ENCODE data around the gene FNDC3B. TPM values are rescaled to one million over a fixed set of nuclear protein-coding genes. Genes with fewer than 3 reads are reported as not detected.
"Not testable (repeated sequence)": the region's sequence is repeated elsewhere in the genome, so short reads cannot be mapped to it uniquely, and the experiment has no call there.

The FNDC3B gene
- total RNA-seq, 2 experiments from 2014 or later = 9.2 to 13.5 TPM

DNA sequence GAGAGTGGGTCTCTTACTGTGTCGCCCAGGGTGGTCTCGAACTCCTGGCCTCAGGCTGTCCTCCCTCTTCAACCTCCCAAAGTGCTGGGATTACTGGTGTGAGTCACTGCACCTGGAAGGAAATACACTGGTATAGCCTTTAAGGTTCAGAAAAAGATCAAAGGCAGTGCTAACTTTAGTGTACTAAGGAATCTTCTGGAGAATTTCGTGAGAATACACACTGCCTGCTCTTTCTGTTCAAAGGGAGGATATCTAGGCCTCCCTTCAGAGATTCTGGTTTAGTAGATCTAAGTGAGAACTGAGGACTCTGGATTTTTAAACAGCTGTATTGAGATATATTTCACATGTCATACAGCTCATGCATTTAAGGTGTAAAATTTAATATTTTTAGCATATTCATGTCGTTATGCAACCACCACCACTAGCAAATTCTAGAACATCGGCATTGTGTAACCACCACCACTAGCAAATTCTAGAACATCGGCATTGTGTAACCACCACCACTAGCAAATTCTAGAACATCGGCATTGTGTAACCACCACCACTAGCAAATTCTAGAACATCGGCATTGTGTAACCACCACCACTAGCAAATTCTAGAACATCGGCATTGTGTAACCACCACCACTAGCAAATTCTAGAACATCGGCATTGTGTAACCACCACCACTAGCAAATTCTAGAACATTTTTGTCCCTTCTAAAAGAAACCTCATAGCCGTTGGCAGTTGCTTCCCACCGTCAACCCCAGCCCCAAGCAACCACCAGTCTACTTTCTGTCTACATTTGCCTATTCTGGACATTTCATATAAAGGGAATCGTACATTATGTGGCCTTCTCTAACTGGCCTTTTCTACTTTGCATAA lies 54.4 kb downstream of the FNDC3B start:
- H3K4me1 Mint-ChIP-seq (ENCODE audit: low read depth) = peaks cover 41% of the 10 kb centered on the region
- DNase-seq; intact Hi-C loops (cut with micrococcal nuclease); H3K9me3 Mint-ChIP-seq; CTCF ChIA-PET; H3K27me3 Mint-ChIP-seq (ENCODE audit: low read depth); H3K4me3 Mint-ChIP-seq; H3K36me3 Mint-ChIP-seq (ENCODE audit: low read depth); H3K27ac Mint-ChIP-seq: not testable (repeated sequence)

DNA sequence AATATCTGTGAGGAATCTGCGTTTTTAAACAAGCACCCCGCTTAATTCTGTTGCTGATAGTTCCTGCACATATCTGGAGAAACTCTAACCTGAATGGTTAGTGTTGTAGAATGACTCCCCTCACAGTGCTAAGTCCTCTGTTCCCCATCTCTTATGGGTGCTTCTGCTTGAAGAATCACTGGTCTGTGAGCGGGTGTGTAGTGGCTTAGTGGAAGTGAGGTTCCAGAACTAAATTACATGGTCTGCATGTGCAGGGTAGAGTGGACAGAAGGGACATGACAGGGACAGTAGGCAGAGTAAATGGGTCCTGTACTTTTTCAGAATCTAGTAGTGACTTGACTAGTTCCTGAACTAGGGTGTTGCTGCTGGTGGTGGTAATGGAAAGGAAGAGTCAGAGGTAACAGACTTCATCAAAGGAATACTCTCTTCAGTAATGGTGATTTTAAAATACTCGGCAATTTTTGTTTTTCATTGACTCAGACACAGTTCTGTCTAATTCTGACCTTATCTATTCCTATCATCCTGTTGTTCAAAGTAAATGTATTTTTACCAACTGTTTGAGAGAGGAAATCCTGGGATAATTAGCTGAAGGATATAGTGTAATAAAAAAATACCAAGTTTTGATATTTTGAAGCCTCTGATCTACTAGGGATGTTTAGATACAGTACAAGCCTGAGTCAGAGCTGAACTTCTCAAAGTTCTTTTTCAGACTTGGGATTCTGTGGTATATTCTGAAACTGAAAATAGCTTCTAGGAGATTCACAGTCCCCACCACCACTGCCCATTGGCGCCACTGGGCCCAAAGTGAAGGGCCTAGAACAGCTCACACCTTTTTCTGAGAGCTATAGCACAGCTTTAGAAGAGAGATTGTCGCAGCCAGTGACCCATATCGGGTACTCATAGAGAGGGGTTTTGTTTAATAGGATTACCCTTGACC lies 55.5 kb downstream of the FNDC3B start:
- no peaks in the 10 kb centered on the region for H3K36me3 Mint-ChIP-seq (ENCODE audit: low read depth)
- H3K9me3 Mint-ChIP-seq = no peaks in the 10 kb centered on the region
- peak; percentile 23 for DNase-seq
- no peak overlapping the region for H3K27ac Mint-ChIP-seq
- H3K4me3 Mint-ChIP-seq = no peak overlapping the region
- no peaks in the 10 kb centered on the region for H3K27me3 Mint-ChIP-seq (ENCODE audit: low read depth)
- intact Hi-C loops (cut with micrococcal nuclease) = loop anchor here (1.0 kb wide), 1 partner anchor 12 kb away; no protein-coding TSS in a partner anchor
- H3K4me1 Mint-ChIP-seq (ENCODE audit: low read depth) = peaks cover 51% of the 10 kb centered on the region
- CTCF ChIA-PET = interaction anchor here (0.7 kb wide), 1 partner anchor 13 kb away, joined by 3 read pairs; no protein-coding TSS in a partner anchor

GRCh38 chr3:172096881-172097420 lies 57.6 kb downstream of the FNDC3B start:
- Mint-ChIP-seq H3K9me3 (no peaks in the 10 kb centered on the region), H3K4me1 (ENCODE audit: low read depth) (peaks cover 53% of the 10 kb centered on the region), H3K27me3 (ENCODE audit: low read depth) (no peaks in the 10 kb centered on the region), H3K27ac (no peak overlapping the region), H3K4me3 (no peak overlapping the region), H3K36me3 (ENCODE audit: low read depth) (no peaks in the 10 kb centered on the region)
- intact Hi-C loops (cut with micrococcal nuclease) = no loop called here
- DNase-seq = no peak
- CTCF ChIA-PET = no interaction called here

- CTCF ChIA-PET = no interaction called here
- Mint-ChIP-seq H3K4me3 (no peak overlapping the region), H3K27me3 (ENCODE audit: low read depth) (no peaks in the 10 kb centered on the region), H3K4me1 (ENCODE audit: low read depth) (peaks cover 59% of the 10 kb centered on the region), H3K27ac (no peak overlapping the region), H3K9me3 (no peaks in the 10 kb centered on the region), H3K36me3 (ENCODE audit: low read depth) (no peaks in the 10 kb centered on the region)
- DNase-seq = no peak
- intact Hi-C loops (cut with micrococcal nuclease) = no loop called here
These were observed 58.2 kb downstream of the FNDC3B start for GRCh38 chr3:172097585-172097984.

GRCh38 chr3:172098698-172099494 lies 59.5 kb downstream of the FNDC3B start:
- no peak for DNase-seq
- CTCF ChIA-PET = no interaction called here
- intact Hi-C loops (cut with micrococcal nuclease) = no loop called here
- Mint-ChIP-seq H3K4me3 (no peak overlapping the region), H3K27me3 (ENCODE audit: low read depth) (no peaks in the 10 kb centered on the region), H3K4me1 (ENCODE audit: low read depth) (peaks cover 69% of the 10 kb centered on the region), H3K27ac (no peak overlapping the region), H3K9me3 (no peaks in the 10 kb centered on the region), H3K36me3 (ENCODE audit: low read depth) (no peaks in the 10 kb centered on the region)

DNA sequence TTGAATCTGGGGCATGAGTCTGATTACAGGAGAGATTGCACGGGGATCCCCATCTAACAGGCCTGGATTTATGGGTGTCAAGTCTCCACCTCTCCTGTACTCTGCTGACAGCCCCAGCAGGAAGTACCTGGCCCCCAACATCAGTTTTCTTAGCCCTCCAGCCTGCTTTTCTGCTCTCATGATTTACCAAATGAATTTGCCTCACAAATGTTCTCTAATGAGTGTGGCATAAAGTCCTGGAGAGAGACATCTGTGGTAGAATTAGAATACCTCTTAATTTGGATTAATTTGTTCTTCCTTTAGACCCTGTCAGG lies 60.1 kb downstream of the FNDC3B start:
- no peak for DNase-seq
- Mint-ChIP-seq H3K9me3 (no peaks in the 10 kb centered on the region), H3K27ac (no peak overlapping the region), H3K4me3 (no peak overlapping the region), H3K27me3 (ENCODE audit: low read depth) (no peaks in the 10 kb centered on the region), H3K4me1 (ENCODE audit: low read depth) (peaks cover 70% of the 10 kb centered on the region), H3K36me3 (ENCODE audit: low read depth) (no peaks in the 10 kb centered on the region)
- intact Hi-C loops (cut with micrococcal nuclease) = no loop called here
- CTCF ChIA-PET = no interaction called here

GRCh38 chr3:172100482-172100881 lies 61.1 kb downstream of the FNDC3B start:
- intact Hi-C loops (cut with micrococcal nuclease) = loop anchor here (10.0 kb wide), 2 partner anchors 816 to 926 kb away; no protein-coding TSS in a partner anchor
- peaks cover 68% of the 10 kb centered on the region for H3K4me1 Mint-ChIP-seq (ENCODE audit: low read depth)
- no peak for DNase-seq
- H3K27ac Mint-ChIP-seq = no peak overlapping the region
- CTCF ChIA-PET = no interaction called here
- no peaks in the 10 kb centered on the region for H3K27me3 Mint-ChIP-seq (ENCODE audit: low read depth)
- no peaks in the 10 kb centered on the region for H3K36me3 Mint-ChIP-seq (ENCODE audit: low read depth)
- H3K9me3 Mint-ChIP-seq = no peaks in the 10 kb centered on the region
- H3K4me3 Mint-ChIP-seq = no peak overlapping the region

- DNase-seq = no peak
- no peak overlapping the region for H3K27ac Mint-ChIP-seq
- no peaks in the 10 kb centered on the region for H3K27me3 Mint-ChIP-seq (ENCODE audit: low read depth)
- CTCF ChIA-PET = interaction anchor here (1.2 kb wide), 1 partner anchor 9 kb away, joined by 3 read pairs; no protein-coding TSS in a partner anchor
- no peaks in the 10 kb centered on the region for H3K9me3 Mint-ChIP-seq
- intact Hi-C loops (cut with micrococcal nuclease) = loop anchor here (10.0 kb wide), 2 partner anchors 816 to 926 kb away; no protein-coding TSS in a partner anchor
- H3K4me1 Mint-ChIP-seq (ENCODE audit: low read depth) = peaks cover 68% of the 10 kb centered on the region
- no peak overlapping the region for H3K4me3 Mint-ChIP-seq
- no peaks in the 10 kb centered on the region for H3K36me3 Mint-ChIP-seq (ENCODE audit: low read depth)
These were observed 61.7 kb downstream of the FNDC3B start for GRCh38 chr3:172101107-172101506.

GRCh38 chr3:172102123-172102882 lies 62.9 kb downstream of the FNDC3B start:
- peak overlapping the region; percentile 30 for H3K4me3 Mint-ChIP-seq
- no peaks in the 10 kb centered on the region for H3K36me3 Mint-ChIP-seq (ENCODE audit: low read depth)
- H3K9me3 Mint-ChIP-seq = no peaks in the 10 kb centered on the region
- peaks cover 72% of the 10 kb centered on the region for H3K4me1 Mint-ChIP-seq (ENCODE audit: low read depth)
- CTCF ChIA-PET = interaction anchor here (0.6 to 1.6 kb wide), 4 partner anchors 10 to 230 kb away, joined by 3 to 6 read pairs (median 4); no protein-coding TSS in a partner anchor
- intact Hi-C loops (cut with micrococcal nuclease) = loop anchor here (10.0 kb wide), 2 partner anchors 818 to 928 kb away; no protein-coding TSS in a partner anchor
- peak; percentile 49 for DNase-seq
- no peak overlapping the region for H3K27ac Mint-ChIP-seq
- no peaks in the 10 kb centered on the region for H3K27me3 Mint-ChIP-seq (ENCODE audit: low read depth)

- CTCF ChIA-PET = interaction anchor here (1.6 kb wide), 1 partner anchor 229 kb away, joined by 4 read pairs; no protein-coding TSS in a partner anchor
- DNase-seq = no peak
- Mint-ChIP-seq H3K36me3 (ENCODE audit: low read depth) (peaks cover 2% of the 10 kb centered on the region), H3K4me3 (peak overlapping the region; percentile 30), H3K27ac (no peak overlapping the region), H3K4me1 (ENCODE audit: low read depth) (peaks cover 78% of the 10 kb centered on the region), H3K9me3 (no peaks in the 10 kb centered on the region), H3K27me3 (ENCODE audit: low read depth) (no peaks in the 10 kb centered on the region)
- intact Hi-C loops (cut with micrococcal nuclease) = loop anchor here (10.0 kb wide), 2 partner anchors 818 to 928 kb away; no protein-coding TSS in a partner anchor
These were observed 63.5 kb downstream of the FNDC3B start for GRCh38 chr3:172102883-172103310.

- intact Hi-C loops (cut with micrococcal nuclease) = loop anchor here (10.0 kb wide), 2 partner anchors 819 to 929 kb away; no protein-coding TSS in a partner anchor
These were observed 64.3 kb downstream of the FNDC3B start for GRCh38 chr3:172103724-172104123.

More at GRCh38 chr3:172103724-172104123, 64.3 kb downstream of the FNDC3B start:
- Mint-ChIP-seq H3K4me3 (no peak overlapping the region), H3K9me3 (no peaks in the 10 kb centered on the region), H3K27ac (no peak overlapping the region), H3K4me1 (ENCODE audit: low read depth) (peaks cover 83% of the 10 kb centered on the region), H3K36me3 (ENCODE audit: low read depth) (peaks cover 2% of the 10 kb centered on the region), H3K27me3 (ENCODE audit: low read depth) (no peaks in the 10 kb centered on the region)
- CTCF ChIA-PET = interaction anchor here (0.6 to 1.0 kb wide), 2 partner anchors 453 to 1049 kb away, joined by 4 to 6 read pairs; no protein-coding TSS in a partner anchor
- DNase-seq = no peak
